Trophoblast cell (in vitro differentiated cells and primary cell): Measurements from ENCODE around the gene GRB10.
A peak's percentile ranks its signal among the peaks of the same experiment; 100 is the strongest.

ENCODE experiments used
- DNase-seq, 2 donors: peaks; one replicate each; pipeline ENCODE4 v3.0.0-alpha.2; 2016
- H2AFZ ChIP-seq: 2 replicates; pipeline ENCODE4 v1.6.1; 2013; ENCODE audit warnings: low read length, moderate library complexity, mild to moderate bottlenecking; ENCODE audit not compliant: insufficient read depth, poor library complexity
- H2AK5ac ChIP-seq: 2 replicates; pipeline ENCODE4 v1.6.1; 2013; ENCODE audit warnings: mild to moderate bottlenecking, low read length
- H2BK120ac ChIP-seq: 2 replicates; pipeline ENCODE4 v1.6.1; 2013; ENCODE audit warnings: low read length, mild to moderate bottlenecking, moderate library complexity; ENCODE audit not compliant: insufficient read depth, poor library complexity
- H2BK12ac ChIP-seq: 2 replicates; pipeline ENCODE4 v1.6.1; 2013; ENCODE audit warnings: mild to moderate bottlenecking, low read length, moderate library complexity
- H2BK5ac ChIP-seq: 2 replicates; pipeline ENCODE4 v1.6.1; 2013; ENCODE audit warnings: low read length, low read depth, moderate library complexity, mild to moderate bottlenecking; ENCODE audit not compliant: poor library complexity
- H3K14ac ChIP-seq: 2 replicates; pipeline ENCODE4 v1.6.1; 2013; ENCODE audit warnings: mild to moderate bottlenecking, low read length
- H3K18ac ChIP-seq: 2 replicates; pipeline ENCODE4 v1.6.1; 2013; ENCODE audit warnings: mild to moderate bottlenecking, low read length
- H3K23ac ChIP-seq: 2 replicates; pipeline ENCODE4 v1.6.1; 2013; ENCODE audit warnings: low read length
- H3K27ac ChIP-seq: 2 replicates; pipeline ENCODE4 v1.5.1; 2013; ENCODE audit warnings: low read depth, mild to moderate bottlenecking, inconsistent platforms, low read length, moderate library complexity
- H3K27me3 ChIP-seq: 2 replicates; pipeline ENCODE4 v1.6.1; 2013; ENCODE audit warnings: inconsistent platforms, mild to moderate bottlenecking, low read length, moderate library complexity; ENCODE audit not compliant: insufficient read depth
- H3K36me3 ChIP-seq, 2 experiments: 1 replicate in 1 of 2; 2 replicates in 1 of 2; pipeline ENCODE4 v1.6.1; 2013; ENCODE audit warnings: low read length in 2 of 2, mild to moderate bottlenecking in 2 of 2, moderate library complexity in 1 of 2; ENCODE audit not compliant: insufficient read depth in 2 of 2, control insufficient read depth in 1 of 2
- H3K4ac ChIP-seq: 2 replicates; pipeline ENCODE4 v1.6.1; 2013; ENCODE audit warnings: low read depth, mild to moderate bottlenecking, low read length, moderate library complexity
- H3K4me1 ChIP-seq, 2 experiments: 1 replicate in 1 of 2; 2 replicates in 1 of 2; pipeline ENCODE4 v1.6.1; 2013; ENCODE audit warnings: low read length in 2 of 2, mild to moderate bottlenecking in 2 of 2, moderate library complexity in 1 of 2; ENCODE audit not compliant: insufficient read depth in 2 of 2, control insufficient read depth in 1 of 2
- H3K4me2 ChIP-seq: 2 replicates; pipeline ENCODE4 v1.6.1; 2013; ENCODE audit warnings: inconsistent platforms, mild to moderate bottlenecking, low read length, moderate library complexity
- H3K4me3 ChIP-seq: 2 replicates; pipeline ENCODE4 v1.5.1; 2013; ENCODE audit warnings: mild to moderate bottlenecking, low read depth, low read length, inconsistent platforms
- H3K79me1 ChIP-seq: one replicate; pipeline ENCODE4 v1.6.1; 2013; ENCODE audit warnings: low read length
- H3K79me2 ChIP-seq: 2 replicates; pipeline ENCODE4 v1.6.1; 2013; ENCODE audit warnings: low read length, mild to moderate bottlenecking; ENCODE audit not compliant: control insufficient read depth, insufficient read depth, poor library complexity
- H3K9ac ChIP-seq: 2 replicates; pipeline ENCODE4 v1.6.1; 2013; ENCODE audit warnings: mild to moderate bottlenecking, low read length
- H3K9me3 ChIP-seq: 2 replicates; pipeline ENCODE4 v1.6.1; 2013; ENCODE audit warnings: low read depth, mild to moderate bottlenecking, control low read depth, inconsistent platforms, low read length; ENCODE audit not compliant: insufficient read depth
- H4K12ac ChIP-seq: 2 replicates; pipeline ENCODE4 v1.6.1; 2013; ENCODE audit warnings: low read depth, mild to moderate bottlenecking, low read length, moderate library complexity
- H4K8ac ChIP-seq: 2 replicates; pipeline ENCODE4 v1.6.1; 2013; ENCODE audit warnings: low read depth, mild to moderate bottlenecking, low read length, moderate library complexity
- H4K91ac ChIP-seq: one replicate; pipeline ENCODE4 v1.6.1; 2013; ENCODE audit warnings: low read depth, mild to moderate bottlenecking, low read length, moderate library complexity
- whole genome bisulfite sequencing: extraction: QIAGEN DNeasy Blood & Tissue Kit; methylation state at CpG from one replicate; pipeline ENCODE4 v1.1.7; 2013; ENCODE audit warnings: missing lambda C conversion rate; ENCODE audit not compliant: insufficient read length, insufficient coverage; ENCODE audit errors: extremely low coverage; 5-methylcytosine and 5-hydroxymethylcytosine counted together

GRB10 gene

DNA sequence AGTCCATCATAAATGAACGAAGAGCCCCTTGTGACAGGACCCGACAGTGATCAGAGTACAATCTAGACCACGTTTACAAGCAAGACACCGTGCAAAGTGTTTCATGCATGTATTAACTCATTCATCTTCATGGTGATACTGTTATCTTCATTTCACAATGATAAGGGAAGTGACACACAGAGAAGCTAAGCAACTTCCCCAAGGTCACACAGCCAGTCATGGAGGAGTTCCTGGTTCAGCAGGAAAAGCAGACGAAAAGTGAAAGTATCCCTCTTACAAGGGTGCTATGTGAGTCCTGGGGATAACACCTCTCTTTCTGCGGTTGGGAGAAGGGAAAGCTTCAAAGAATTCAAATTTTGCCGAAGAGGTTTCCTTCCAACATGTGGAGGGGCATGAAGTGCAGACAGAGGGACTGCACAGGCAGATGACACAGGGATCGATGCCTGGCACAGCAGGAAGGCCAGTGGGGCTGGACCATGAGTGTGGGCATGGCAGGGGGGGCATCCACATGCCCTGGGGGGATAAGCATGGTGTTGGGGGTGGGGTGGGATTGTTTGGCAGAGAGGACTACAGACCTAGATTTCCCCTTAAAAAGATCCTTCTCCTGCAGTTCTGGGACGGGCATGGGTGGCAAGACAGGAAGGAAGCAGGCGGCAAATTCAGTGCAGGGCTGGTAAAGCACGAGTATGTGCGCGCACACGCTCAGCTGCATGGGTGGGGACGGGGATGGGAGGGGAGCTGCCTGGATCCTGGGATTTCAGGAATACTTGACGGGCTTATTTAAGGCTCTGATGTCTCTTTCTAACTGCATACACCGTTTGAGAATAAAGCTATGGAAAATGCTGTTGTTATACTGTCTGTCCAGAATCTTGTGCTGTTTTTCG is 184.0 kb downstream of the GRB10 start:
- Histone ChIP-seq H3K4me1 (no peaks in the 10 kb centered on the region), H3K79me2 (no peaks in the 10 kb centered on the region), H3K27me3 (no peaks in the 10 kb centered on the region), H4K8ac (no peak overlapping the region), H3K79me1 (no peaks in the 10 kb centered on the region), H3K14ac (no peak overlapping the region), H2AFZ (no peak overlapping the region), H3K4me2 (no peak overlapping the region), H4K91ac (no peak overlapping the region), H2BK12ac (no peak overlapping the region), H3K9ac (no peak overlapping the region), H2BK120ac (no peak overlapping the region), H2AK5ac (no peak overlapping the region), H3K36me3 (peaks cover 13 to 21% of the 10 kb centered on the region in 2 experiments), H3K4me3 (no peak overlapping the region), H3K9me3 (no peaks in the 10 kb centered on the region), H3K4ac (no peak overlapping the region), H3K23ac (no peak overlapping the region), H3K18ac (no peak overlapping the region), H3K27ac (no peak overlapping the region), H4K12ac (no peak overlapping the region), H2BK5ac (no peak overlapping the region)
- WGBS: no CpG with 5 or more reads among the region's 18 CpGs
- no peak for DNase-seq

DNA sequence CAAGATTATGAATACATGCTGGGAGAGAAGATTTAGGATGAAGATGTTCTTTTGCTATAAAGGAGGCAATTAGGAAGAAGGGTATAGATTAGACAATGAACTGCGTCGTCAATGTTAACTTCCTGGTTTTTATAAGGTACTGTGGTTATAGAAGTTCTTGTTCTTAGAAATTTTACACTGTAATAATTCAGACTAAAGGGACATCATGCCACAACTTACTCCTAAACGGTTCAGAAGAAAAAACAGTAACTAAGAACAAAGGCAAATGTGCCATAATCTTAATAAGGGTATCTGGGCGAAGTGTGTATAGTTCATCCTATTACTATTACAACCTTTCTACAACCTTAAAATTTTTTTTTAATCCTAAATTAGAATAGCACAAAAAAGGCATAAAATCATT is 186.2 kb downstream of the GRB10 start:
- Histone ChIP-seq H3K14ac (no peak overlapping the region), H3K4me1 (no peaks in the 10 kb centered on the region), H3K27me3 (no peaks in the 10 kb centered on the region), H3K79me2 (no peaks in the 10 kb centered on the region), H3K23ac (no peak overlapping the region), H4K8ac (no peak overlapping the region), H3K4me2 (no peak overlapping the region), H4K12ac (no peak overlapping the region), H3K4ac (no peak overlapping the region), H3K9me3 (peaks cover 6% of the 10 kb centered on the region), H2AK5ac (no peak overlapping the region), H2BK120ac (no peak overlapping the region), H4K91ac (no peak overlapping the region), H3K27ac (no peak overlapping the region), H3K9ac (no peak overlapping the region), H3K4me3 (no peak overlapping the region), H2AFZ (no peak overlapping the region), H2BK5ac (no peak overlapping the region), H2BK12ac (no peak overlapping the region), H3K18ac (no peak overlapping the region), H3K36me3 (peaks cover 16 to 24% of the 10 kb centered on the region in 2 experiments), H3K79me1 (no peaks in the 10 kb centered on the region)
- whole genome bisulfite sequencing: no CpG with 5 or more reads among the region's 4 CpGs
- no peak for DNase-seq

DNA sequence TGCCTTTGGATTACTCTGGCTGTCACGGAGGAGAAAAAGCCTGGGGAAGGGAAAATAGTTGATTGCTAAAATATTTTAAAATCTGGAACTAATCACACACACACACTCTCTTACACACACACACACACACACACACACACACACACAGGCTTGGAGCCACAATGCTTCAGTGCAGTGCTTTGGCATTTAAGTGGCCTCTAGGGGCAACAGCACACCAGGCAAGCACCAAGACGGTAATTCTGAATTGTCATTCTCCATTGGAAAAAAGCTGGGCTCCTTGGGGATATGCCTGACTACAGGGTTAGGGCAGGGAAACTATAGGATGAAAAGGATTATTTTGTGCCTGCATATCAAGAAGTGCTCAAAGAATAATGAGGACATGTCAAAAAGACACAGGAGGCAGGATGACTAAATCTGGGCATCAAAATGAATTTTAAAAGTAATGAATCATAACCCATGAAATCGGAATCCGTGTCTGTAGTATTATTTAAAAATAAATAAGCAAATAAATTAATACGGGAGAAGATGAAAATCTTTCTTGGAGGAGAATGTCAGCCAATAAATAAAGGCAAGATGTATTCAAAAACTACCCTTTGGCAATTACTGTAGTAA is 187.1 kb downstream of the GRB10 start:
- no peak overlapping the region for H4K12ac ChIP-seq
- H3K9ac ChIP-seq: no peak overlapping the region
- H3K79me1 ChIP-seq: no peaks in the 10 kb centered on the region
- H3K4ac ChIP-seq: no peak overlapping the region
- no peak overlapping the region for H2AFZ ChIP-seq
- H4K91ac ChIP-seq: no peak overlapping the region
- no peak overlapping the region for H2BK120ac ChIP-seq
- no peak overlapping the region for H4K8ac ChIP-seq
- peaks cover 14 to 24% of the 10 kb centered on the region in 2 experiments for H3K36me3 ChIP-seq
- no peak overlapping the region for H3K4me2 ChIP-seq
- peak in 1 of 2 donors; percentile 22 for DNase-seq
- WGBS: no CpG with 5 or more reads among the region's 5 CpGs
- H3K27me3 ChIP-seq: no peaks in the 10 kb centered on the region
- peaks cover 6% of the 10 kb centered on the region for H3K9me3 ChIP-seq
- no peak overlapping the region for H2BK5ac ChIP-seq
- no peak overlapping the region for H2BK12ac ChIP-seq
- no peak overlapping the region for H3K14ac ChIP-seq
- H2AK5ac ChIP-seq: no peak overlapping the region
- no peak overlapping the region for H3K27ac ChIP-seq
- no peak overlapping the region for H3K18ac ChIP-seq
- H3K4me1 ChIP-seq: no peaks in the 10 kb centered on the region
- H3K79me2 ChIP-seq: no peaks in the 10 kb centered on the region
- no peak overlapping the region for H3K23ac ChIP-seq
- H3K4me3 ChIP-seq: no peak overlapping the region

DNA sequence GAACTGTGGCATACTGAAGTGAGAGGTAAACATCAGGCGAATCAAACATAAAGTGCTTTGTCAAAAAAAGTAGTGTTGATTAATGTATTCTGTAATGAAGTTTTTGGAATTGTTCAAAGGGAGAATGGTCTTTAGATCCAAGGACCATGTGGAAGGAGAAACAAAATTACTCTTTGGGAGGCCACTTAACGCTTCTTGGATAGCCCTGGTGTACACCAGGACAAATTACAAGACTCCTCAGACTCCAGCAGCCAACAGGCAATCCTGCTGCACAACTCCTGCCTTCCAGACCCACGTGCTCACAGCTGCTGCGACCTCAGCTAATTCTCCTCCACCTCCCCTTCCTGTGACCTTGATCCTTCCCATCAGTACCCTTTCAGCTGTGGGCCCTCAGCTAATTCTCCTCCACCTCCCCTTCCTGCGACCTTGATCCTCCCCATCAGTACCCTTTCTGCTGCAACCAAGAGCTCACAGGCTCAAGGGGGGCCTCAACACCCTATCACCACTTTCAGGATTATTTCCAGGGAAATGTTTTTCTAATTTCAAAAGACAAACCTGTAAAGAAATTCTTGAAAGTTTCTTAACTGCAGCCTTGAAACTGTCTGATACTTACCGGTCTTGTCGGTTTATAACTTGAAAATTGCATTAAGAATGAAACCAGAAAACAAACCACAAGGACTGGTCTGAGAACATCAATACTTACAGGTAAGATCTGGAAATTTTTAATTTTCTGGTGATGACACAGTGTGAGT is 187.8 kb downstream of the GRB10 start:
- no peak overlapping the region for H3K14ac ChIP-seq
- H3K36me3 ChIP-seq: peaks cover 14 to 24% of the 10 kb centered on the region in 2 experiments
- no CpG with 5 or more reads among the region's 7 CpGs for WGBS
- no peaks in the 10 kb centered on the region for H3K4me1 ChIP-seq
- no peak overlapping the region for H2AFZ ChIP-seq
- no peak overlapping the region for H4K8ac ChIP-seq
- H3K9ac ChIP-seq: no peak overlapping the region
- H3K9me3 ChIP-seq: peaks cover 6% of the 10 kb centered on the region
- H3K18ac ChIP-seq: no peak overlapping the region
- DNase-seq: no peak
- no peak overlapping the region for H2BK5ac ChIP-seq
- H2AK5ac ChIP-seq: no peak overlapping the region
- H3K79me2 ChIP-seq: no peaks in the 10 kb centered on the region
- no peak overlapping the region for H3K4me2 ChIP-seq
- H3K23ac ChIP-seq: no peak overlapping the region
- H3K4me3 ChIP-seq: no peak overlapping the region
- no peak overlapping the region for H3K4ac ChIP-seq
- no peaks in the 10 kb centered on the region for H3K79me1 ChIP-seq
- no peak overlapping the region for H2BK12ac ChIP-seq
- H4K91ac ChIP-seq: no peak overlapping the region
- no peak overlapping the region for H3K27ac ChIP-seq
- no peak overlapping the region for H4K12ac ChIP-seq
- H2BK120ac ChIP-seq: no peak overlapping the region
- H3K27me3 ChIP-seq: no peaks in the 10 kb centered on the region
